ENCODE results near the gene EFCAB13.
"Not testable (repeated sequence)": the region's sequence is repeated elsewhere in the genome, so short reads cannot be mapped to it uniquely, and the experiment has no call there.

EFCAB13 gene

GRCh38 chr17:47388825-47389224, 65.1 kb downstream of the EFCAB13 start:
- no peak for DNase-seq (ENCODE audit: extremely low read depth, low read depth)
- TF ChIP-seq CTCF (IDR thresholded peaks at IDR 0.05; ENCODE audit: low read depth, low read length, missing control alignments), result no peak
- H3K4me3 ChIP-seq (replicated peaks; ENCODE audit: low read depth, low read length), result no peak overlapping the region

GRCh38 chr17:47397532-47398128, 73.9 kb downstream of the EFCAB13 start:
- not testable (repeated sequence) for DNase-seq (ENCODE audit: extremely low read depth, low read depth); H3K4me3 ChIP-seq (replicated peaks; ENCODE audit: low read depth, low read length)

GRCh38 chr17:47400333-47400732, 76.6 kb downstream of the EFCAB13 start:
- DNase-seq (ENCODE audit: extremely low read depth, low read depth), result no peak
- no peak for TF ChIP-seq CTCF (IDR thresholded peaks at IDR 0.05; ENCODE audit: low read depth, low read length, missing control alignments)
- H3K4me3 ChIP-seq (replicated peaks; ENCODE audit: low read depth, low read length), result no peak overlapping the region

GRCh38 chr17:47401100-47401499, 77.3 kb downstream of the EFCAB13 start:
- H3K4me3 ChIP-seq (replicated peaks; ENCODE audit: low read depth, low read length), result no peak overlapping the region
- no peak for TF ChIP-seq CTCF (IDR thresholded peaks at IDR 0.05; ENCODE audit: low read depth, low read length, missing control alignments)
- DNase-seq (ENCODE audit: extremely low read depth, low read depth), result no peak

- no peak overlapping the region for H3K4me3 ChIP-seq (replicated peaks; ENCODE audit: low read depth, low read length)
- no peak for TF ChIP-seq CTCF (IDR thresholded peaks at IDR 0.05; ENCODE audit: low read depth, low read length, missing control alignments)
- DNase-seq (ENCODE audit: extremely low read depth, low read depth), result no peak
Observed at GRCh38 chr17:47404006-47404405, 80.3 kb downstream of the EFCAB13 start.

- TF ChIP-seq CTCF (IDR thresholded peaks at IDR 0.05; ENCODE audit: low read depth, low read length, missing control alignments), result no peak
- DNase-seq (ENCODE audit: extremely low read depth, low read depth), result no peak
- no peak overlapping the region for H3K4me3 ChIP-seq (replicated peaks; ENCODE audit: low read depth, low read length)
Observed at GRCh38 chr17:47404875-47405274, 81.1 kb downstream of the EFCAB13 start.

GRCh38 chr17:47413872-47414271, 90.1 kb downstream of the EFCAB13 start:
- TF ChIP-seq CTCF (IDR thresholded peaks at IDR 0.05; ENCODE audit: low read depth, low read length, missing control alignments), result no peak
- H3K4me3 ChIP-seq (replicated peaks; ENCODE audit: low read depth, low read length), result no peak overlapping the region
- no peak for DNase-seq (ENCODE audit: extremely low read depth, low read depth)
